ENCODE data around the gene PDS5B.

The PDS5B gene

DNA sequence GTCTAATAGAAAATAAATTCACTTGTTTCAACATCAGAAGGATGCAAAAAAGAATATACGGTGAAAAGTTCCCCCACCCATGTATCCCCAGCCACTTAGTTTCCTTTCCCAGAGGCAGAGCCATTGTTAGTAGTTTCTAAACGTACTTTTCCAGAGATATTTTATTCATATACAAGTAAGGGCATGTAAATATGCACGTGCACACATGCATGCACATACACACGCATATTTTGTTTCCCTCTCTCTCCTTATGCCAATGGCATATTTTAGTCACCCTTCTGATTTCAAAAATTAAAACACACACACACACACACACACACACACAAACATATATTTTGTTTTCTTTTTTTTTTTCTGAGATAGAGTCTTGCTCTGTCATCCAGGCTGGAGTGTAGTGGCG lies 147.4 kb downstream of the PDS5B start:
- DNase-seq: no peak

DNA sequence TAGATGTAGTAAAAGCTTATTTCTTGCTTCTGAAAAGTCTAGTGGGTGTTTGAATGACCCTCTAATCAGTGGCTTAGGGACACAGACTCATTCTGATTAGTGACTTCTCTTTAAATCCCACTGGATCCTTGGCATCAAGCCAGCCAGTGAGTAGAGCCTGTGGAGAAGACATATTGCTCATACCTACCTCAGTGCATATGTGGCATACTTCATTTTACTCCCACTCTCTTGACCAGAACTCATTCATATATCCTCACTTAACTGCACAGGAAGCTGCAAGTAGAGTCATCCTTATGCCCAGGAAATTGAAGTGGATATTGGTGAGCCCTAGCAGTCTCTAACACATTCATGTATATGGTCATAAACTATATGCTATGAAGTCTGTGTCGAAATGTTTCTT lies 148.3 kb downstream of the PDS5B start:
- no peak for DNase-seq

- DNase-seq: no peak
Observed at GRCh38 chr13:32735859-32736258, 149.6 kb downstream of the PDS5B start.

- DNase-seq: no peak
Observed at GRCh38 chr13:32736648-32737047, 150.4 kb downstream of the PDS5B start.

GRCh38 chr13:32737111-32737571 lies 150.9 kb downstream of the PDS5B start:
- DNase-seq: no peak

GRCh38 chr13:32737679-32738078 lies 151.4 kb downstream of the PDS5B start:
- DNase-seq: no peak

DNA sequence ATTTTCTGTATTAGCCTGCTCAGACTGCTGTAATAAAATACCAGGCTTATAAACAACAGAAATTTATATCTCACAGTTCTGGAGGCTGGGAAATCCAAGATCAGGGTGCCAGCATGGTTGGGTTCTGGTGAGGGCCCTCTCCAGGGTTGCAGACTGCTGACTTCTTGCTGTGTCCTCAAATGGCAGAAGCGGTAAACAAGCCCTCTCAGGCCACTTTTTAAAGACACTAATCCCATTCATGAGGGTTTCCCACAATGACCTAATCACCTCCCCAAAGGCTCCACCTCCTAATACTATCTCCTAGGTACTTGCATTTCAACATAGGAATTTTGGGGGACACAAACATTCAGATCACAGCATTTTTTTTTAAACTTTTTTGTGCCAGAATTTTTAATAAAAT lies 159.3 kb downstream of the PDS5B start:
- DNase-seq: no peak

DNA sequence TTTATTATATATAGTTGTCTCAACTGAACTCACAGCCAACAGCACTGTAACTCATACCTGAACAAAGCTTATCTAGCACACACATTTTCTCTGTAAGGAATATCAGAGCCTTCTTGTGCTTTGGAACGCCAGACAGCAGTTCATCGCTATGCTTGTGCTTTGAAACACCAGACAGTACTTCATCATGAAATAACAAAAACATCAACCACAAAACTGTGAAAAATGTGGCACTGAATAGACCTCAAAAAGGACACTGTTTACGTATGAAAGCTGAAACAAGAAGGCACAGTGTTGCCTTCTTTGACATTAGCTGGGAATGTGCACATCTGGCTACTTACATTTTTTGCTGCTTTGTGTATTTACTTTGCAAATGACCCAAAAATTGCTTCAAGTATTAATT lies 160.2 kb downstream of the PDS5B start:
- DNase-seq: no peak

DNA sequence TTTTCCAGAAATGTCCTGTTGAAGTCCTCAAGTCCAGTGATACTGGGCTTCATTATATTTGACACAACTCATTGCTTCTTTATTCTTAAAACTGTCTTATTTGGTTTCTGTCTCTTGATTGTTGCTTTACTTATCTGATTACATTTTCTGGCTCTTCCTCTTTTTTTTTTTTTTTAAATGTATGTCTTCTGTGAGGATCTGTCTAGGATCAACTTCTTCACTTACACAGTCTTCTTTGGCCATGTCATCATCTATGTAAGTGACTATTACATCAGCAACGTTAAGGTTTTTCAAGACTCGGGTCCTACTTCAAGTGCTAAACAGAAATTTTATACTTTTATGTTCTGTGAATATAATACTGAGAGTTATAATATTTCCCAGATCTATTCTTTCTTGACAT lies 162.1 kb downstream of the PDS5B start:
- no peak for DNase-seq

- DNase-seq: no peak
Observed at GRCh38 chr13:32751340-32751739, 165.1 kb downstream of the PDS5B start.

- no peak for DNase-seq
Observed at GRCh38 chr13:32752311-32752710, 166.1 kb downstream of the PDS5B start.

DNA sequence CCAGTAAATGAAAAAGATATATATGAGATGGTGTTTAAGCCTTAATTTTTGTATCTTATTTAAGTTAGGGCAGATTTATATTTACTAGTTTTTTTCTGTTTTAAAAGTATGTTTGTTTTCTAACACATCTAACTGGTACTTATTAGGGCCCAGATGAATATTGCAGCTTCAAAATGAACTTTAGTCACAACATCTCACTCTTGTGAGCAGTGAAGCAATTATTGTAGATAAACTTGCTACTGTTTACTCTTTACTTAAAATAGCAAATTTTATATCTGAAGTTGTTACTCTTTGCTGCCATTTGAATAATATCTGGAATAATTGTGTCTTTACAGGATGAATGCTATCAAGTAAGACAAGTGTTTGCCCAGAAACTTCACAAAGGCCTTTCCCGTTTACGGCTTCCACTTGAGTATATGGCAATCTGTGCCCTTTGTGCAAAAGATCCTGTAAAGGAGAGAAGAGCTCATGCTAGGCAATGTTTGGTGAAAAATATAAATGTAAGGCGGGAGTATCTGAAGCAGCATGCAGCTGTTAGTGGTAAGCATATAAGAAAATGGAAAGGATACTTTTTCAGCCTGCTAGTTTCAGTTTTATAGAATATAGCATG lies 166.8 kb downstream of the PDS5B start:
- DNase-seq: no peak

GRCh38 chr13:32754179-32754578 lies 167.9 kb downstream of the PDS5B start:
- no peak for DNase-seq

GRCh38 chr13:32759152-32759551 lies 172.9 kb downstream of the PDS5B start:
- DNase-seq: no peak

DNA sequence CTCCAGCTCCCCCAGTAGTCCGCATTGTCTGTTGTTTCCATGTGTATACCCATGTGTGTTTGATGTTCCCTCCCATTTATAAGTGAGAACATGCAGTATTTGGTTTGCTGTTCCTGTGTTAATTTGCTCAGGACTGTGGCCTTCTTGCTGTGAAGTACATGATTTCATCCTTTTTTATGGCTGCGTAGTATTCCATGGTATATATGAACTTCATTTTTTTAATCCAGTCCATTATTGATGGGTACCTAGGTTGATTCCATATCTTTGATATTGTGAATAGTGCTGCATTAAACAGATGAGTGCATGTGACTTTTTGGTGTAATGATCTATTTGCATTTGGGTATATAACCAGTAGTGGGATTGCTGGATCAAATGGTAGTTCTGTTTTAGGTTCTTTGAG lies 175.2 kb downstream of the PDS5B start:
- DNase-seq: no peak

DNA sequence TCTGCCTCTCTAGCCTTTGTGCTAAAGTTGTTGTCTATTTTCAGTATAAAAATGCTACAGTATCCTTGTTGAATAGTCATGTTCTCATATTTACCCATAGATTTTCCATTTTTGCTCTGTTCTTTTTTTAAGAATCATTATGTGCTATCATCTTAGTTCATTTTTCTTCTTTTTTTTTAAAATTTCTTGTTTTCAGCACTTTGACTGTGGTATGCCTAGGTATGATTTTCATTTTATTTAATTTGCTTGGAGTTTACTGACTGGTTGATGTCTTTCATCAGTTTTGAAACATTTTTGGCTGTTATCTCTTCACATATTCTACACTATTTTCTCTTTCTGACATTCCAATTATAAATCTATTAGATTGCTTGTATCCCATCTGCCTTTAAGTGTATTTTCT lies 192.9 kb downstream of the PDS5B start:
- DNase-seq: no peak

DNA sequence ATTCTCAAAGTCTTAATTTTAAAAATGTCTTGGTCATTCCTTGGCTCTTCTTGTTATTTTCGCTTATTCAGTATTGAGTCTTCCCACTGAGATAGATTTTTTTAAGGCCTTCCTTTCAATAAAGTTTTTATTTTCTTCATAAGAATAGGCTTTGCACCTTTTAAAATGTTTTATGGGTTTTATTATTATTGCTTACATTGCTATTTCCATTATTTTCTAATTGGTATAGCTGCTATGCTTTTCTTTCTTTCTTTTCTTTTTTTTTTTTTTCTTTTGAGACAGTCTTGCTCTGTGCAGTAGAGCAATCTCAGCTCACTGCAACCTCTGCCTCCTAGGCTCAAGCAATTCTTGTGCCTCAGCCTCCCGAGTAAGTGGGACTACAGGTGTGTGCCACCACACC lies 195.7 kb downstream of the PDS5B start:
- no peak for DNase-seq

- DNase-seq: no peak
Observed at GRCh38 chr13:32783067-32783466, 196.8 kb downstream of the PDS5B start.

- DNase-seq: no peak
Observed at GRCh38 chr13:32790731-32791130, 204.5 kb downstream of the PDS5B start.

- no peak for DNase-seq
Observed at GRCh38 chr13:32791545-32792172, 205.4 kb downstream of the PDS5B start.

DNA sequence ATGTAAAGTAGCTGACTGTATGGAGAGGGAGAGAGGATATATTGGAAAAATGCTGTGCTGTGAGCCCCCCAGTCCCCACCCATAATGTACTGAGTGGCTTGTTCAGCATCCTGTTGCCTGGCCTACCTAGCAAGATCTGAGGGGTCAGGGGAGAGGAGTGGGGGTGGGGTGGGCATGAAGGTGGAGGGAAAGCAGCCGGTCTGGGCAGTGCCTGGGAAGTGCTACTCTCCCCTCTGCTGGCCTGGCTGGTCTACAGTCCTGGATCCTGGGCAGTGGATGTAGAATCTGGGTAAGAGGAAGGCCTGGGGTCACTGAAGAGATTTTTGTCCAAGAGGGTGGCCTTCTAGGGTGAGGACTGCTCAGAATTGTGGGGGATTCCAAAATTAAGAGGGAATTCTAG lies 210.5 kb downstream of the PDS5B start:
- no peak for DNase-seq

- no peak for DNase-seq
Observed at GRCh38 chr13:32802159-32802558, 215.9 kb downstream of the PDS5B start.

GRCh38 chr13:32804673-32805230 lies 218.5 kb downstream of the PDS5B start:
- no peak for DNase-seq

GRCh38 chr13:32811297-32811800 lies 225.1 kb downstream of the PDS5B start:
- no peak for DNase-seq
